Measurements from ENCODE around the gene SFXN4.

GRCh38 chr10:119095640-119096039 lies 69.9 kb downstream of the SFXN4 start:
- TF ChIP-seq POLR2A (IDR thresholded peaks at IDR 0.05; ENCODE audit: extremely low read depth, insufficient read length) (no peak), CTCF (IDR thresholded peaks at IDR 0.05; ENCODE audit: low read depth, low read length) (no peak), MAX (IDR thresholded peaks at IDR 0.05; ENCODE audit: low read depth, low read length) (no peak)
